ENCODE measurements around the gene ALDOC. TPM values are rescaled to one million over a fixed set of nuclear protein-coding genes. Genes with fewer than 3 reads are reported as not detected.

The ALDOC gene
- total and polyA plus RNA-seq, 2 donors (not counting 1 experiment from before 2014, with no cell fraction given): 16.7 to 26.6 TPM

GRCh38 chr17:28573966-28574480 lies 2.7 kb downstream of the ALDOC start:
- no peak for DNase-seq
- intact Hi-C loops (cut with micrococcal nuclease): loop anchor here (5.0 to 10.0 kb wide), 2 partner anchors 141 to 237 kb away; partner anchors contain the start of genes IFT20, PROCA1, RAB34 and RPL23A
- no peak for ATAC-seq (ENCODE audit: low read depth)
- Mint-ChIP-seq H3K27me3 (no peaks in the 10 kb centered on the region), H3K4me3 (no peak overlapping the region), H3K9me3 (ENCODE audit: insufficient read depth) (no peaks in the 10 kb centered on the region), H3K4me1 (peaks cover 47% of the 10 kb centered on the region), H3K27ac (no peak overlapping the region)
- H3K4me1 ChIP-seq (ENCODE audit: control insufficient read depth in 2 of 2, insufficient read depth in 2 of 2, low read length in 2 of 2): peaks cover 30 to 49% of the 10 kb centered on the region in 2 donors
- peaks cover 4% of the 10 kb centered on the region for H4K20me1 ChIP-seq (ENCODE audit: control insufficient read depth, insufficient read depth, low read length, poor library complexity, severe bottlenecking)
- H3K36me3 ChIP-seq (replicated peaks in 1 of 2; ENCODE audit: control extremely low read depth in 1 of 2, control insufficient read depth in 1 of 2, extremely low read depth in 1 of 2, insufficient read depth in 2 of 2, low read length in 1 of 2): peaks cover 0 to 3% of the 10 kb centered on the region in 2 experiments
- peaks cover 71% of the 10 kb centered on the region for H3K79me2 ChIP-seq (ENCODE audit: control insufficient read depth, insufficient read depth, low read length)
- ChIA-PET CTCF (interaction anchor here (1.5 kb wide), 1 partner anchor 39 kb away, joined by 5 read pairs; no protein-coding TSS in a partner anchor), POLR2A (interaction anchor here (1.3 to 1.8 kb wide), 2 partner anchors 23 to 27 kb away, joined by 3 to 4 read pairs; no protein-coding TSS in a partner anchor)
- no peak overlapping the region for H3K27ac ChIP-seq (ENCODE audit: low read length in 2 of 2)
- H3K4me3 ChIP-seq (ENCODE audit: control extremely low read depth in 1 of 5, extremely low read depth in 1 of 5, insufficient read depth in 1 of 5, low read depth in 2 of 5, low read length in 4 of 5): no peak overlapping the region
- H3K27me3 ChIP-seq (replicated peaks in 1 of 4; ENCODE audit: control extremely low read depth in 1 of 4, control insufficient read depth in 3 of 4, insufficient read depth in 4 of 4, low read length in 3 of 4): no peaks in the 10 kb centered on the region
- H3K9ac ChIP-seq (ENCODE audit: low read length): no peak overlapping the region
- WGBS (ENCODE audit: insufficient coverage): 93% methylated on average over 6 of the region's 6 CpGs
- H3K4me2 ChIP-seq (replicated peaks; ENCODE audit: low read depth, low read length, poor library complexity, severe bottlenecking): no peak overlapping the region
- no peak for TF ChIP-seq CTCF (IDR thresholded peaks at IDR 0.05)
- no peak for TF ChIP-seq EZH2 (IDR thresholded peaks at IDR 0.05; ENCODE audit: borderline replicate concordance, insufficient read depth, low read depth, low read length, poor library complexity, severe bottlenecking)
- no peaks in the 10 kb centered on the region for H3K9me3 ChIP-seq (ENCODE audit: control extremely low read depth in 1 of 3, control insufficient read depth in 2 of 3, insufficient read depth in 1 of 3, low read length in 2 of 3)
- H2AFZ ChIP-seq (ENCODE audit: insufficient read depth, low read depth, low read length, poor library complexity, severe bottlenecking): no peak overlapping the region

- TF ChIP-seq CTCF (IDR thresholded peaks at IDR 0.05): no peak
- peaks cover 0 to 3% of the 10 kb centered on the region in 2 experiments for H3K36me3 ChIP-seq (replicated peaks in 1 of 2; ENCODE audit: control extremely low read depth in 1 of 2, control insufficient read depth in 1 of 2, extremely low read depth in 1 of 2, insufficient read depth in 2 of 2, low read length in 1 of 2)
- H3K27ac Mint-ChIP-seq: no peak overlapping the region
- ATAC-seq (ENCODE audit: low read depth): no peak
- H3K9me3 ChIP-seq (ENCODE audit: control extremely low read depth in 1 of 3, control insufficient read depth in 2 of 3, insufficient read depth in 1 of 3, low read length in 2 of 3): no peaks in the 10 kb centered on the region
- H3K4me1 ChIP-seq (ENCODE audit: control insufficient read depth in 2 of 2, insufficient read depth in 2 of 2, low read length in 2 of 2): peaks cover 31 to 53% of the 10 kb centered on the region in 2 donors
- no peak overlapping the region for H3K4me3 ChIP-seq (ENCODE audit: control extremely low read depth in 1 of 5, extremely low read depth in 1 of 5, insufficient read depth in 1 of 5, low read depth in 2 of 5, low read length in 4 of 5)
- DNase-seq: no peak
- POLR2A ChIA-PET: interaction anchor here (1.3 kb wide), 1 partner anchor 22 kb away, joined by 3 read pairs; no protein-coding TSS in a partner anchor
- H3K4me1 Mint-ChIP-seq: peaks cover 49% of the 10 kb centered on the region
- H4K20me1 ChIP-seq (ENCODE audit: control insufficient read depth, insufficient read depth, low read length, poor library complexity, severe bottlenecking): peaks cover 4% of the 10 kb centered on the region
- peaks cover 71% of the 10 kb centered on the region for H3K79me2 ChIP-seq (ENCODE audit: control insufficient read depth, insufficient read depth, low read length)
- no peak overlapping the region for H3K4me2 ChIP-seq (replicated peaks; ENCODE audit: low read depth, low read length, poor library complexity, severe bottlenecking)
- H3K27me3 Mint-ChIP-seq: no peaks in the 10 kb centered on the region
- intact Hi-C loops (cut with micrococcal nuclease): loop anchor here (5.0 to 10.0 kb wide), 2 partner anchors 141 to 236 kb away; partner anchors contain the start of genes IFT20, PROCA1, RAB34 and RPL23A
- no peaks in the 10 kb centered on the region for H3K27me3 ChIP-seq (replicated peaks in 1 of 4; ENCODE audit: control extremely low read depth in 1 of 4, control insufficient read depth in 3 of 4, insufficient read depth in 4 of 4, low read length in 3 of 4)
- no peak overlapping the region for H3K4me3 Mint-ChIP-seq
- no peaks in the 10 kb centered on the region for H3K9me3 Mint-ChIP-seq (ENCODE audit: insufficient read depth)
- CTCF ChIA-PET: no interaction called here
- H2AFZ ChIP-seq (ENCODE audit: insufficient read depth, low read depth, low read length, poor library complexity, severe bottlenecking): no peak overlapping the region
- H3K9ac ChIP-seq (ENCODE audit: low read length): no peak overlapping the region
- no peak overlapping the region for H3K27ac ChIP-seq (ENCODE audit: low read length in 2 of 2)
- WGBS (ENCODE audit: insufficient coverage): 97% methylated on average over 9 of the region's 9 CpGs
Measured at GRCh38 chr17:28573521-28573920, 3.2 kb downstream of the ALDOC start.

All from B cell (primary cell).